Measurements from ENCODE around the gene EPN2.

DNA sequence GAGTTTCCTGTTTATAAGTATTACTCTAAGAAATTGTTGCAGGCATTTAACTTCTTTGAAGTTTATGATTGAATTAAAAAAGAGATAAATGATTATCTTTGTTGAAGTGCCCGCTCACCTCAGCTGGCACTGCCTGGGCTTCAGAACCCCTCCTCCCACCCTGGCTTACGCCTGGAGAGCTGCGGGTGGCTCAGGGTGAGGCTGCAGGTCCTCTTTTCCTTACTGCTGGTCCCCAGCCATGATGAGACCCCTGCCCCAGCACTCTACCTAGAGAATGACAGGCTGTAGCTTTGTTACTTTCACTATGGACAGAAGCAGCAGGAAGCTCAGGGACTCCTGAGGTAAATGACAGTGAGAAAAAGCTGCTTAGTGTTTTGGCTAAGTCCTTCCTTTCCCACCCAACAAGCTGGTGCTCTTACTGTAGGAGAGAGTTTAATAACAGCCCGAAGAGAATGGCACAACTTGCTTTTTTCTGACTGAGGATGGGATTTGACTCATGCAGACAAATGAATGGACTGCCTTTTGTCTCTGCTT lies 62.1 kb downstream of the EPN2 start:
- no peak for TF ChIP-seq EZH2 (IDR thresholded peaks at IDR 0.05; ENCODE audit: low read length)
- TF ChIP-seq, protein P1, sequence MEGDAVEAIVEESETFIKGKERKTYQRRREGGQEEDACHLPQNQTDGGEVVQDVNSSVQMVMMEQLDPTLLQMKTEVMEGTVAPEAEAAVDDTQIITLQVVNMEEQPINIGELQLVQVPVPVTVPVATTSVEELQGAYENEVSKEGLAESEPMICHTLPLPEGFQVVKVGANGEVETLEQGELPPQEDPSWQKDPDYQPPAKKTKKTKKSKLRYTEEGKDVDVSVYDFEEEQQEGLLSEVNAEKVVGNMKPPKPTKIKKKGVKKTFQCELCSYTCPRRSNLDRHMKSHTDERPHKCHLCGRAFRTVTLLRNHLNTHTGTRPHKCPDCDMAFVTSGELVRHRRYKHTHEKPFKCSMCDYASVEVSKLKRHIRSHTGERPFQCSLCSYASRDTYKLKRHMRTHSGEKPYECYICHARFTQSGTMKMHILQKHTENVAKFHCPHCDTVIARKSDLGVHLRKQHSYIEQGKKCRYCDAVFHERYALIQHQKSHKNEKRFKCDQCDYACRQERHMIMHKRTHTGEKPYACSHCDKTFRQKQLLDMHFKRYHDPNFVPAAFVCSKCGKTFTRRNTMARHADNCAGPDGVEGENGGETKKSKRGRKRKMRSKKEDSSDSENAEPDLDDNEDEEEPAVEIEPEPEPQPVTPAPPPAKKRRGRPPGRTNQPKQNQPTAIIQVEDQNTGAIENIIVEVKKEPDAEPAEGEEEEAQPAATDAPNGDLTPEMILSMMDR (optimal IDR thresholded peaks at IDR 0.05 in 1 of 3, IDR thresholded peaks at IDR 0.05 in 1 of 3, conservative IDR thresholded peaks at IDR 0.05 in 1 of 3; ENCODE audit: extremely low read depth in 1 of 3, insufficient read depth in 2 of 3, low read length in 3 of 3) = no peak

All from keratinocyte (primary cell).